ENCODE results near the gene SLC38A1.

SLC38A1 gene

GRCh38 chr12:46152456-46152855 is 116.4 kb downstream of the SLC38A1 start:
- TF ChIP-seq MYC (IDR thresholded peaks at IDR 0.05; ENCODE audit: low read depth, low read length) (no peak), MAX (IDR thresholded peaks at IDR 0.05; ENCODE audit: low read depth, low read length) (no peak)
- TF ChIP-seq, protein P1, sequence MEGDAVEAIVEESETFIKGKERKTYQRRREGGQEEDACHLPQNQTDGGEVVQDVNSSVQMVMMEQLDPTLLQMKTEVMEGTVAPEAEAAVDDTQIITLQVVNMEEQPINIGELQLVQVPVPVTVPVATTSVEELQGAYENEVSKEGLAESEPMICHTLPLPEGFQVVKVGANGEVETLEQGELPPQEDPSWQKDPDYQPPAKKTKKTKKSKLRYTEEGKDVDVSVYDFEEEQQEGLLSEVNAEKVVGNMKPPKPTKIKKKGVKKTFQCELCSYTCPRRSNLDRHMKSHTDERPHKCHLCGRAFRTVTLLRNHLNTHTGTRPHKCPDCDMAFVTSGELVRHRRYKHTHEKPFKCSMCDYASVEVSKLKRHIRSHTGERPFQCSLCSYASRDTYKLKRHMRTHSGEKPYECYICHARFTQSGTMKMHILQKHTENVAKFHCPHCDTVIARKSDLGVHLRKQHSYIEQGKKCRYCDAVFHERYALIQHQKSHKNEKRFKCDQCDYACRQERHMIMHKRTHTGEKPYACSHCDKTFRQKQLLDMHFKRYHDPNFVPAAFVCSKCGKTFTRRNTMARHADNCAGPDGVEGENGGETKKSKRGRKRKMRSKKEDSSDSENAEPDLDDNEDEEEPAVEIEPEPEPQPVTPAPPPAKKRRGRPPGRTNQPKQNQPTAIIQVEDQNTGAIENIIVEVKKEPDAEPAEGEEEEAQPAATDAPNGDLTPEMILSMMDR (IDR thresholded peaks at IDR 0.05; ENCODE audit: low read depth, low read length): no peak
- H3K4me3 ChIP-seq (ENCODE audit: low read depth, low read length): no peak overlapping the region

GRCh38 chr12:46150735-46151134 is 118.1 kb downstream of the SLC38A1 start:
- DNase-seq (ENCODE audit: low read depth): no peak
- no peak for TF ChIP-seq POLR2A (IDR thresholded peaks at IDR 0.05; ENCODE audit: extremely low read depth, insufficient read length)
- TF ChIP-seq MYC (IDR thresholded peaks at IDR 0.05; ENCODE audit: low read depth, low read length): no peak
- no peak for TF ChIP-seq MAX (IDR thresholded peaks at IDR 0.05; ENCODE audit: low read depth, low read length)
- TF ChIP-seq, protein P1 (IDR thresholded peaks at IDR 0.05; ENCODE audit: low read depth, low read length): no peak
- H3K4me3 ChIP-seq (ENCODE audit: low read depth, low read length): no peak overlapping the region

More at GRCh38 chr12:46152456-46152855, 116.4 kb downstream of the SLC38A1 start:
- DNase-seq (ENCODE audit: low read depth): no peak

GRCh38 chr12:46149905-46150304 is 118.9 kb downstream of the SLC38A1 start:
- TF ChIP-seq, protein P1 (IDR thresholded peaks at IDR 0.05; ENCODE audit: low read depth, low read length): no peak
- TF ChIP-seq POLR2A (IDR thresholded peaks at IDR 0.05; ENCODE audit: extremely low read depth, insufficient read length) (no peak), MAX (IDR thresholded peaks at IDR 0.05; ENCODE audit: low read depth, low read length) (no peak), MYC (IDR thresholded peaks at IDR 0.05; ENCODE audit: low read depth, low read length) (no peak)
- DNase-seq (ENCODE audit: low read depth): no peak
- H3K4me3 ChIP-seq (ENCODE audit: low read depth, low read length): no peak overlapping the region

DNA sequence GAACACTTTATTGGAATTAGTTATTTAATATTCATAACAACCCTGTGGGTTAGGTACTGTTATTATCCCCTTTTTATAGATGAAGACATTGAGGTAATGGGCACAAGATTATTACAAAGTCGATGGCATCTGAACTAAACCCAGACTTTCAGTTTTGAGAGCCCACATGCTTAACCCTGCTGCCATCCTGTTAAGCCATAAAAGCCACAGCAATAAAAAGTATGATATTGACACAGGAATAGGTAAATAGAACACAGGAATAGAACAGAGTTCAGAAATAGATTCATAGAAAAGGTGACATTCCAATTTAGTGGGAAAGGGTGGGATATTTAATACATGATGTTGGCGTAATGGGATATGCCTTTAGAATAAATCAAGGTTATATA is 119.8 kb downstream of the SLC38A1 start:
- no peak overlapping the region for H3K4me3 ChIP-seq (ENCODE audit: low read depth, low read length)
- TF ChIP-seq POLR2A (IDR thresholded peaks at IDR 0.05; ENCODE audit: extremely low read depth, insufficient read length) (no peak), MAX (IDR thresholded peaks at IDR 0.05; ENCODE audit: low read depth, low read length) (no peak)
- TF ChIP-seq, protein P1 (IDR thresholded peaks at IDR 0.05; ENCODE audit: low read depth, low read length): no peak
- no peak for DNase-seq (ENCODE audit: low read depth)

GRCh38 chr12:46148327-46149078 is 120.3 kb downstream of the SLC38A1 start:
- no peak overlapping the region for H3K4me3 ChIP-seq (ENCODE audit: low read depth, low read length)
- DNase-seq (ENCODE audit: low read depth): no peak
- TF ChIP-seq, protein P1 (IDR thresholded peaks at IDR 0.05; ENCODE audit: low read depth, low read length): no peak
- no peak for TF ChIP-seq MYC (IDR thresholded peaks at IDR 0.05; ENCODE audit: low read depth, low read length)
- no peak for TF ChIP-seq POLR2A (IDR thresholded peaks at IDR 0.05; ENCODE audit: extremely low read depth, insufficient read length)
- no peak for TF ChIP-seq MAX (IDR thresholded peaks at IDR 0.05; ENCODE audit: low read depth, low read length)

Data from NB4 (cell line).